H1 (cell line): ENCODE data around the gene CDH1. TPM values are rescaled to one million over a fixed set of nuclear protein-coding genes. Genes with fewer than 3 reads are reported as not detected.

Source experiments
- CTCF ChIA-PET: fragments of 300-600 bp; sonication (Branson Sonifier 250); formaldehyde crosslinking; loops from one replicate; lab custom pipeline; 2021; ENCODE audit not compliant: partially characterized antibody; lab: Charles Lee
- POLR2A ChIA-PET: fragments of 300-600 bp; sonication (Branson Sonifier 250); formaldehyde crosslinking; loops from one replicate; lab custom pipeline; 2021; ENCODE audit warnings: inconsistent platforms; ENCODE audit not compliant: partially characterized antibody; lab: Charles Lee
- DNase-seq, 2 experiments: peaks; one replicate each; pipeline versions ENCODE4 v3.0.0 to v3.0.0-alpha.2; 2010 to 2022; ENCODE audit warnings: low spot score in 2 of 2, low read depth in 1 of 2, mixed read lengths in 1 of 2
- FAIRE-seq: peaks from 2 replicates; lab custom pipeline; 2011; peaks lifted over from hg19 to GRCh38; lab: Jason Lieb, UNC
- H2AFZ ChIP-seq: 2 replicates; pipeline ENCODE4 v1.8.1; 2012; ENCODE audit warnings: low read length, inconsistent platforms
- H2AK5ac ChIP-seq: 2 replicates; pipeline ENCODE4 v1.6.1; 2013; ENCODE audit warnings: low read depth, low read length
- H2BK120ac ChIP-seq: replicated peaks from 2 replicates; pipeline ENCODE3; 2013; ENCODE audit warnings: low read depth, low read length, inconsistent platforms
- H2BK12ac ChIP-seq: 2 replicates; pipeline ENCODE4 v1.6.1; 2013; ENCODE audit warnings: low read depth, low read length
- H2BK15ac ChIP-seq: 2 replicates; pipeline ENCODE4 v1.6.1; 2013; ENCODE audit warnings: low read length
- H2BK20ac ChIP-seq: 2 replicates; pipeline ENCODE4 v1.6.1; 2013; ENCODE audit warnings: low read length
- H2BK5ac ChIP-seq: 2 replicates; pipeline ENCODE4 v1.6.1; 2013; ENCODE audit warnings: low read depth, low read length
- H3K14ac ChIP-seq: 2 replicates; pipeline ENCODE4 v1.6.1; 2013; ENCODE audit warnings: inconsistent platforms; ENCODE audit not compliant: insufficient read length
- H3K18ac ChIP-seq: 2 replicates; pipeline ENCODE4 v1.6.1; 2013; ENCODE audit warnings: low read length; ENCODE audit errors: extremely low read depth
- H3K23ac ChIP-seq: 2 replicates; pipeline ENCODE4 v1.6.1; 2013; ENCODE audit warnings: inconsistent platforms; ENCODE audit not compliant: insufficient read length
- H3K23me2 ChIP-seq: 2 replicates; pipeline ENCODE4 v1.6.1; 2013; ENCODE audit warnings: low read depth, low read length
- H3K27ac ChIP-seq: 2 replicates; pipeline ENCODE4 v1.6.1; 2011; ENCODE audit warnings: low read depth, low read length, inconsistent platforms
- H3K27me3 ChIP-seq, 4 experiments: replicated peaks in 1 of 4; 1 replicate in 1 of 4; 2 replicates in 3 of 4; pipeline versions ENCODE4 v1.6.1 to v1.8.1; 2011 to 2013; ENCODE audit warnings: low read length in 3 of 4, mild to moderate bottlenecking in 3 of 4, inconsistent platforms in 2 of 4, mixed read lengths in 2 of 4, moderate library complexity in 1 of 4; ENCODE audit not compliant: control insufficient read depth in 3 of 4, insufficient read depth in 3 of 4; ENCODE audit errors: extremely low read depth in 1 of 4
- H3K36me3 ChIP-seq, 4 experiments: 2 replicates each; pipeline versions ENCODE4 v1.6.1 to v1.8.1; 2011 to 2013; ENCODE audit warnings: mild to moderate bottlenecking in 4 of 4, low read length in 3 of 4, moderate library complexity in 2 of 4, control low read depth in 1 of 4, inconsistent platforms in 1 of 4; ENCODE audit not compliant: insufficient read depth in 4 of 4, control insufficient read depth in 2 of 4
- H3K4ac ChIP-seq: replicated peaks from 2 replicates; pipeline ENCODE3; 2013; ENCODE audit warnings: low read length, low read depth, mixed read lengths, inconsistent platforms; ENCODE audit not compliant: insufficient read length
- H3K4me1 ChIP-seq, 4 experiments: replicated peaks in 1 of 4; 1 replicate in 1 of 4; 2 replicates in 3 of 4; pipeline versions ENCODE4 v1.6.1 to v1.8.1; 2011 to 2013; ENCODE audit warnings: low read length in 3 of 4, inconsistent platforms in 2 of 4, mixed read lengths in 1 of 4; ENCODE audit not compliant: insufficient read depth in 4 of 4, control insufficient read depth in 3 of 4
- H3K4me2 ChIP-seq, 2 experiments: 2 replicates each; pipeline versions ENCODE4 v1.6.1 to v1.8.1; 2011 to 2013; ENCODE audit warnings: low read depth in 2 of 2, low read length in 2 of 2, control low read depth in 1 of 2, inconsistent platforms in 1 of 2, mild to moderate bottlenecking in 1 of 2; ENCODE audit not compliant: insufficient read depth in 1 of 2
- H3K4me3 ChIP-seq, 4 experiments: fragments of 200-600, 300-600 bp in 1 of 4; sonication (generic), shearing (Covaris generic), sonication (Bioruptor Twin) in 1 of 4; 2 replicates each; pipeline versions ENCODE4 v1.5.1 to v1.8.1; 2011 to 2016; ENCODE audit warnings: low read length in 4 of 4, low read depth in 3 of 4, control low read depth in 2 of 4, inconsistent platforms in 2 of 4, mild to moderate bottlenecking in 2 of 4, mixed read lengths in 1 of 4, moderate library complexity in 1 of 4; ENCODE audit not compliant: insufficient read depth in 2 of 4; ENCODE audit errors: extremely low read depth in 1 of 4
- H3K56ac ChIP-seq: replicated peaks from 2 replicates; pipeline ENCODE3; 2013; ENCODE audit warnings: low read depth, mild to moderate bottlenecking, mixed read lengths, low read length, inconsistent platforms; ENCODE audit not compliant: insufficient read length
- H3K79me1 ChIP-seq: 2 replicates; pipeline ENCODE4 v1.6.1; 2013; ENCODE audit warnings: low read depth, low read length, control low read depth
- H3K79me2 ChIP-seq, 2 experiments: 2 replicates each; pipeline versions ENCODE4 v1.6.1 to v1.8.1; 2012 to 2013; ENCODE audit warnings: low read length in 2 of 2, mild to moderate bottlenecking in 2 of 2, inconsistent platforms in 1 of 2; ENCODE audit not compliant: insufficient read depth in 2 of 2, control insufficient read depth in 1 of 2
- H3K9ac ChIP-seq, 4 experiments: replicated peaks in 1 of 4; 1 replicate in 1 of 4; 2 replicates in 3 of 4; pipeline versions ENCODE4 v1.6.1 to v1.8.1; 2011 to 2013; ENCODE audit warnings: low read depth in 3 of 4, low read length in 3 of 4, control low read depth in 2 of 4, mild to moderate bottlenecking in 2 of 4, moderate library complexity in 2 of 4, inconsistent platforms in 1 of 4; ENCODE audit errors: extremely low read depth in 1 of 4
- H3K9me3 ChIP-seq, 2 experiments: 2 replicates each; pipeline versions ENCODE4 v1.6.1 to v1.8.1; 2012 to 2013; ENCODE audit warnings: mild to moderate bottlenecking in 2 of 2, moderate library complexity in 2 of 2, control low read depth in 1 of 2, inconsistent platforms in 1 of 2, low read depth in 1 of 2, low read length in 1 of 2, mixed read lengths in 1 of 2; ENCODE audit not compliant: insufficient read depth in 2 of 2
- H4K20me1 ChIP-seq, 2 experiments: replicated peaks in 1 of 2; 2 replicates each; pipeline versions ENCODE3 to v1.8.1; 2011 to 2013; ENCODE audit warnings: inconsistent platforms in 2 of 2, low read length in 2 of 2, mild to moderate bottlenecking in 1 of 2; ENCODE audit not compliant: insufficient read depth in 2 of 2, control insufficient read depth in 1 of 2
- H4K5ac ChIP-seq: 2 replicates; pipeline ENCODE4 v1.6.1; 2013; ENCODE audit warnings: low read length, low read depth, mixed read lengths, inconsistent platforms; ENCODE audit not compliant: insufficient read length
- H4K8ac ChIP-seq: 2 replicates; pipeline ENCODE4 v1.8.0; 2013; ENCODE audit warnings: mild to moderate bottlenecking, moderate library complexity, low read length, inconsistent platforms; ENCODE audit not compliant: insufficient read depth; ENCODE audit errors: extremely low read depth
- H4K91ac ChIP-seq: replicated peaks from 2 replicates; pipeline ENCODE3; 2013; ENCODE audit warnings: low read length, mixed read lengths, inconsistent platforms; ENCODE audit not compliant: insufficient read length
- EP300 ChIP-seq, 2 experiments: IDR thresholded peaks; 1 replicate in 1 of 2; 2 replicates in 1 of 2; pipeline ENCODE4 v1.6.1; 2011 to 2012; ENCODE audit warnings: low read depth in 2 of 2, low read length in 2 of 2, mild to moderate bottlenecking in 2 of 2, borderline replicate concordance in 1 of 2, inconsistent platforms in 1 of 2, moderate library complexity in 1 of 2
- ZNF274 ChIP-seq: IDR thresholded peaks from 2 replicates; pipeline ENCODE4 v1.7.0; 2012; ENCODE audit warnings: low read length, borderline replicate concordance; ENCODE audit errors: extremely low read depth
- WGBS, 2 experiments: shearing (Covaris generic) in 1 of 2; methylation state at CpG; one replicate each; pipeline versions ENCODE4 v1.1.6 to v1.1.7; 2013 to 2015; ENCODE audit warnings: low lambda C conversion rate in 2 of 2, mixed read lengths in 2 of 2, inconsistent platforms in 1 of 2, low coverage in 1 of 2, missing lambda C conversion rate in 1 of 2; ENCODE audit not compliant: insufficient replicate concordance in 2 of 2, insufficient coverage in 1 of 2, insufficient read length in 1 of 2; ENCODE audit errors: extremely low coverage in 1 of 2, missing lambda C conversion rate in 1 of 2; 5-methylcytosine and 5-hydroxymethylcytosine counted together
- polyA plus RNA-seq, 7 experiments: library from polyadenylated mRNA; depleted of rRNA in 3 of 7; stranded (reverse) in 5 of 7; unstranded in 2 of 7; fragments of >200 nt in 5 of 7; fragments of 200-250 nt in 2 of 7; gene quantifications; 1 replicate in 5 of 7; 2 replicates in 1 of 7; 4 replicates in 1 of 7; pipeline versions ENCODE4 v1.2.1 to v1.2.3, GENCODE V29; 2011 to 2013; ENCODE audit warnings: missing spikeins in 2 of 7, mixed read lengths in 2 of 7
- total RNA-seq: library from RNA; stranded (reverse); fragmentation: NEBNext Ultra II Directional; extraction: Animal tissue kit (Norgen Biotek cat#: 25700); gene quantifications from 2 replicates; pipeline ENCODE4 v1.2.1, GENCODE V29; 2021

The CDH1 gene
- total and polyA plus RNA-seq, 2 of the 8 experiments (the other 6 are each of a cell fraction or from before 2014, with no cell fraction given): 133 to 265 TPM

DNA sequence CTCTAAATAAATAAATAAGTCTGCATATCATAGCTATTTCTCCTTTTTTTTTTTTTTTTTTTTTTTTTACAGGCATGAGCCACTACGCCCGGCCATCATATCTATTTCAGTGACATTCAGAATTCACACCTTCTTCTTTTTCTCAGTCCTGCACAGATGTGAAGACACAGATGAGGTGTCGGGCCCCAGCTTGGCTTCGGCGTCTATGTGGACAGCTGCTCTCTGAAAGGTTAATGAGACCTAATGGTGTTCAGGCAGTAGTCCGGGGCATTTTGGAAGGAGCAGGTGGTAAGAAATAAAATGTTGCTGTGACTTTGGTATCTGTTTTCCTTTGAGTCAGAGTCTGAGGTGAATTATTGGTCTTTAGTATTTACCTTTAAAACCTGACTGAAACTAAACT lies 129.8 kb downstream of the CDH1 start:
- no peak for DNase-seq
- no peak overlapping the region for H2AK5ac ChIP-seq
- POLR2A ChIA-PET: no interaction called here

More for the DNA sequence above, 129.8 kb downstream of the CDH1 start:
- no peaks in the 10 kb centered on the region for H3K79me1 ChIP-seq
- H3K23me2 ChIP-seq: no peaks in the 10 kb centered on the region; the same call in 1 of the 2 replicates
- no peak overlapping the region for H3K4me3 ChIP-seq
- H3K23ac ChIP-seq: no peak overlapping the region
- CTCF ChIA-PET: interaction anchor here (0.9 to 1.2 kb wide), 3 partner anchors 29 to 421 kb away, joined by 3 to 5 read pairs (median 4); no protein-coding TSS in a partner anchor
- no peak overlapping the region for H2BK15ac ChIP-seq
- H3K9me3 ChIP-seq: no peaks in the 10 kb centered on the region
- no peak overlapping the region for H4K8ac ChIP-seq
- no peak overlapping the region for H3K18ac ChIP-seq
- H4K91ac ChIP-seq: no peak overlapping the region
- no peak overlapping the region for H2BK5ac ChIP-seq
- peaks cover 0 to 6% (median 3%) of the 10 kb centered on the region in 4 experiments; a peak in 3 of 7 replicates for H3K4me1 ChIP-seq
- H2AFZ ChIP-seq: no peak overlapping the region
- no peak overlapping the region for H2BK120ac ChIP-seq
- no peak overlapping the region for H3K14ac ChIP-seq
- H3K79me2 ChIP-seq: no peaks in the 10 kb centered on the region
- TF ChIP-seq EP300 (IDR thresholded peaks at IDR 0.05; ENCODE audit: borderline replicate concordance in 1 of 2, low read depth in 2 of 2, low read length in 2 of 2) (no peak), ZNF274 (no peak)
- no peak for FAIRE-seq
- H4K20me1 ChIP-seq: no peaks in the 10 kb centered on the region
- H3K56ac ChIP-seq: no peak overlapping the region
- H3K36me3 ChIP-seq: peaks cover 0 to 2% (median 0%) of the 10 kb centered on the region in 4 experiments; a peak in 2 of 8 replicates
- no peak overlapping the region for H3K9ac ChIP-seq
- no peaks in the 10 kb centered on the region for H3K27me3 ChIP-seq
- H3K4ac ChIP-seq: no peak overlapping the region
- no peak overlapping the region for H2BK20ac ChIP-seq
- H3K27ac ChIP-seq: no peak overlapping the region
- 98% methylated on average over 5 of the region's 6 CpGs; no CpG with 5 or more reads in 1 of the 2 experiments for WGBS, 2 experiments
- no peak overlapping the region for H2BK12ac ChIP-seq
- no peak overlapping the region for H4K5ac ChIP-seq
- H3K4me2 ChIP-seq: no peak overlapping the region
